ENCODE data around the gene C3orf62. TPM values are rescaled to one million over a fixed set of nuclear protein-coding genes. Genes with fewer than 3 reads are reported as not detected.

Gene C3orf62
- total RNA-seq, 1 experiment from 2014 or later: 5.9 TPM

- no TSS peak for BruUV-seq (replicated peaks)
- RAD21 ChIA-PET (ENCODE audit: low non-redundant PET in 1 of 2, low total read pairs in 2 of 2, uncharacterized antibody in 2 of 2, unreplicated experiment in 2 of 2): no interaction called here
Measured at GRCh38 chr3:49248840-49249227, 28.2 kb downstream of the C3orf62 start.

More at GRCh38 chr3:49248840-49249227, 28.2 kb downstream of the C3orf62 start:
- H3K36me3 ChIP-seq (ENCODE audit: control insufficient read depth in 1 of 2, insufficient read depth in 2 of 2, low read length in 2 of 2): no peaks in the 10 kb centered on the region
- H3K27me3 ChIP-seq (ENCODE audit: insufficient read depth, low read length): no peaks in the 10 kb centered on the region
- no peaks in the 10 kb centered on the region for H3K79me2 ChIP-seq (ENCODE audit: insufficient read depth, low read length)
- peak overlapping the region; percentile 1 for H2AFZ ChIP-seq (ENCODE audit: low read depth, low read length, poor library complexity, severe bottlenecking)
- no peak for ATAC-seq
- H3K9me3 ChIP-seq (ENCODE audit: control insufficient read depth in 1 of 2, insufficient read depth in 1 of 2, low read depth in 1 of 2, low read length in 2 of 2): no peaks in the 10 kb centered on the region
- POLR2A ChIA-PET: no interaction called here
- peak overlapping the region; percentile 17; the same call in 1 of the 2 replicates for H3K4me2 ChIP-seq (ENCODE audit: low read length)
- no peaks in the 10 kb centered on the region for H3K9me2 ChIP-seq (ENCODE audit: insufficient read depth)
- no peaks in the 10 kb centered on the region for H4K20me1 ChIP-seq (ENCODE audit: insufficient read depth)
- peaks cover 14 to 33% of the 10 kb centered on the region in 2 experiments for H3K4me1 ChIP-seq (ENCODE audit: control insufficient read depth in 1 of 2, insufficient read depth in 2 of 2, low read length in 2 of 2)
- no peak for TF ChIP-seq CEBPB (IDR thresholded peaks at IDR 0.05; ENCODE audit: low read depth)
- TF ChIP-seq EZH2 (IDR thresholded peaks at IDR 0.05): no peak
- no peak for TF ChIP-seq ELF1 (IDR thresholded peaks at IDR 0.05; ENCODE audit: borderline replicate concordance, low read depth)
- no peak for TF ChIP-seq POLR2AphosphoS5 (IDR thresholded peaks at IDR 0.05; ENCODE audit: low read depth, low read length)
- TF ChIP-seq REST (IDR thresholded peaks at IDR 0.05; ENCODE audit: low read depth): no peak
- TF ChIP-seq ATF3 (IDR thresholded peaks at IDR 0.05): no peak
- no peak for TF ChIP-seq SRF (IDR thresholded peaks at IDR 0.05; ENCODE audit: low read depth)
- H3K4me3 ChIP-seq (replicated peaks in 1 of 2; ENCODE audit: low read depth in 1 of 2, low read length in 2 of 2): no peak overlapping the region
- no peak overlapping the region for H3K9ac ChIP-seq (ENCODE audit: low read length)
- CTCF ChIA-PET: no interaction called here
- intact Hi-C loops (cut with micrococcal nuclease): no loop called here
- DNase-seq (ENCODE audit: low read depth, low spot score): no peak
- no peak overlapping the region for H3K27ac ChIP-seq (ENCODE audit: low read depth, low read length)
